Measurements from ENCODE around the gene ZNRF1. TPM values are rescaled to one million over a fixed set of nuclear protein-coding genes. Genes with fewer than 3 reads are reported as not detected.

Gene ZNRF1
- total and polyA plus RNA-seq, 2 of the 13 experiments (the other 11 are each of a cell fraction or from before 2014, with no cell fraction given): 43.9 to 58.7 TPM

GRCh38 chr16:75048054-75048453 is 49.2 kb downstream of the ZNRF1 start:
- no peaks in the 10 kb centered on the region for H3K36me3 ChIP-seq (replicated peaks in 1 of 2; ENCODE audit: control insufficient read depth in 1 of 2, insufficient read depth in 2 of 2, low read length in 2 of 2)
- no peak overlapping the region for H2AFZ ChIP-seq (ENCODE audit: low read length)
- no peak for DNase-seq (ENCODE audit: low spot score)
- TF ChIP-seq NRL (CRISPR knock-in tag; IDR thresholded peaks at IDR 0.05; ENCODE audit: borderline replicate concordance) (no peak), DBP (CRISPR knock-in tag; IDR thresholded peaks at IDR 0.05; ENCODE audit: not compliant biosample characterization) (no peak), KDM6A (CRISPR knock-in tag; IDR thresholded peaks at IDR 0.05; ENCODE audit: low read depth) (no peak), ATF7 (IDR thresholded peaks at IDR 0.05) (peak; percentile 42; the same call in 1 of the 2 replicates), ATF7 (CRISPR knock-in tag; IDR thresholded peaks at IDR 0.05) (no peak), MAFF (IDR thresholded peaks at IDR 0.05; ENCODE audit: low read depth, low read length) (no peak), ZNF878 (CRISPR knock-in tag; IDR thresholded peaks at IDR 0.05) (0 out of 2 replicates have a peak, but pooled peaks have one; percentile 29)
- POLR2A ChIA-PET: no interaction called here
- 97% methylated on average over 4 of the region's 4 CpGs for WGBS (ENCODE audit: low lambda C conversion rate)
- H3K9me3 ChIP-seq (ENCODE audit: low read length): no peaks in the 10 kb centered on the region
- no peak overlapping the region for H3K4me2 ChIP-seq (ENCODE audit: low read depth, low read length)
- peaks cover 34% of the 10 kb centered on the region for H4K20me1 ChIP-seq (ENCODE audit: insufficient read depth, low read length)
- peaks cover 90% of the 10 kb centered on the region for H3K79me2 ChIP-seq (ENCODE audit: insufficient read depth, low read length)
- H3K9ac ChIP-seq (ENCODE audit: insufficient read depth, low read depth, low read length): no peak overlapping the region
- CTCF ChIA-PET (ENCODE audit: low intra/inter-chr PET ratio, low total read pairs): no interaction called here
- in situ Hi-C loops (cut with HindIII; ENCODE audit: extremely low pct_ligation_motif_present, low pct_unique_long_range_greater_than_20kb) (no loop called here), intact Hi-C loops (cut with micrococcal nuclease; ENCODE audit: unreplicated experiment) (no loop called here)
- H3K4me3 ChIP-seq (replicated peaks in 1 of 3; ENCODE audit: insufficient read depth in 1 of 3, low read depth in 2 of 3, low read length in 3 of 3): no peak overlapping the region
- FAIRE-seq: no peak
- no peak overlapping the region for H3K27ac ChIP-seq (ENCODE audit: extremely low read length, insufficient read depth, low read length)
- H3K27me3 ChIP-seq (ENCODE audit: control insufficient read depth in 1 of 2, insufficient read depth in 2 of 2, low read length in 2 of 2): no peaks in the 10 kb centered on the region
- BruUV-seq (replicated peaks): no TSS peak
- H3K4me1 ChIP-seq (ENCODE audit: insufficient read depth, low read length): peaks cover 32% of the 10 kb centered on the region
- no peak for ATAC-seq

GRCh38 chr16:75048530-75048929 is 49.7 kb downstream of the ZNRF1 start:
- no peak for ATAC-seq
- no TSS peak for BruUV-seq (replicated peaks)
- TF ChIP-seq TP53 (CRISPR knock-in tag; conservative IDR thresholded peaks at IDR 0.05) (no peak), ZBTB1 (CRISPR knock-in tag; IDR thresholded peaks at IDR 0.05; ENCODE audit: borderline replicate concordance) (no peak), ZNF33B (CRISPR knock-in tag; IDR thresholded peaks at IDR 0.05) (no peak), RCOR2 (CRISPR knock-in tag; IDR thresholded peaks at IDR 0.05) (no peak), ATF3 (CRISPR knock-in tag; IDR thresholded peaks at IDR 0.05) (no peak), HOXA5 (CRISPR knock-in tag; IDR thresholded peaks at IDR 0.05) (no peak), ZNF550 (CRISPR knock-in tag; IDR thresholded peaks at IDR 0.05; ENCODE audit: borderline replicate concordance) (no peak)
- TF ChIP-seq, protein P1, sequence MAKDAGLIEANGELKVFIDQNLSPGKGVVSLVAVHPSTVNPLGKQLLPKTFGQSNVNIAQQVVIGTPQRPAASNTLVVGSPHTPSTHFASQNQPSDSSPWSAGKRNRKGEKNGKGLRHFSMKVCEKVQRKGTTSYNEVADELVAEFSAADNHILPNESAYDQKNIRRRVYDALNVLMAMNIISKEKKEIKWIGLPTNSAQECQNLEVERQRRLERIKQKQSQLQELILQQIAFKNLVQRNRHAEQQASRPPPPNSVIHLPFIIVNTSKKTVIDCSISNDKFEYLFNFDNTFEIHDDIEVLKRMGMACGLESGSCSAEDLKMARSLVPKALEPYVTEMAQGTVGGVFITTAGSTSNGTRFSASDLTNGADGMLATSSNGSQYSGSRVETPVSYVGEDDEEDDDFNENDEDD (CRISPR knock-in tag; IDR thresholded peaks at IDR 0.05; ENCODE audit: borderline replicate concordance): no peak
- TF ChIP-seq, protein P2, sequence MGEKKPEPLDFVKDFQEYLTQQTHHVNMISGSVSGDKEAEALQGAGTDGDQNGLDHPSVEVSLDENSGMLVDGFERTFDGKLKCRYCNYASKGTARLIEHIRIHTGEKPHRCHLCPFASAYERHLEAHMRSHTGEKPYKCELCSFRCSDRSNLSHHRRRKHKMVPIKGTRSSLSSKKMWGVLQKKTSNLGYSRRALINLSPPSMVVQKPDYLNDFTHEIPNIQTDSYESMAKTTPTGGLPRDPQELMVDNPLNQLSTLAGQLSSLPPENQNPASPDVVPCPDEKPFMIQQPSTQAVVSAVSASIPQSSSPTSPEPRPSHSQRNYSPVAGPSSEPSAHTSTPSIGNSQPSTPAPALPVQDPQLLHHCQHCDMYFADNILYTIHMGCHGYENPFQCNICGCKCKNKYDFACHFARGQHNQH (CRISPR knock-in tag; IDR thresholded peaks at IDR 0.05): no peak

More at GRCh38 chr16:75048530-75048929, 49.7 kb downstream of the ZNRF1 start:
- Histone ChIP-seq H3K36me3 (replicated peaks in 1 of 2; ENCODE audit: control insufficient read depth in 1 of 2, insufficient read depth in 2 of 2, low read length in 2 of 2) (no peaks in the 10 kb centered on the region), H3K27me3 (ENCODE audit: control insufficient read depth in 1 of 2, insufficient read depth in 2 of 2, low read length in 2 of 2) (no peaks in the 10 kb centered on the region), H3K4me2 (ENCODE audit: low read depth, low read length) (no peak overlapping the region), H3K4me1 (ENCODE audit: insufficient read depth, low read length) (peaks cover 32% of the 10 kb centered on the region), H2AFZ (ENCODE audit: low read length) (no peak overlapping the region), H3K27ac (ENCODE audit: extremely low read length, insufficient read depth, low read length) (no peak overlapping the region), H3K4me3 (replicated peaks in 1 of 3; ENCODE audit: insufficient read depth in 1 of 3, low read depth in 2 of 3, low read length in 3 of 3) (no peak overlapping the region), H3K9ac (ENCODE audit: insufficient read depth, low read depth, low read length) (no peak overlapping the region), H4K20me1 (ENCODE audit: insufficient read depth, low read length) (peaks cover 34% of the 10 kb centered on the region), H3K9me3 (ENCODE audit: low read length) (no peaks in the 10 kb centered on the region), H3K79me2 (ENCODE audit: insufficient read depth, low read length) (peaks cover 89% of the 10 kb centered on the region)
- no peak for DNase-seq (ENCODE audit: low spot score)
- POLR2A ChIA-PET: no interaction called here
- CTCF ChIA-PET (ENCODE audit: low intra/inter-chr PET ratio, low total read pairs): no interaction called here
- intact Hi-C loops (cut with micrococcal nuclease; ENCODE audit: unreplicated experiment): no loop called here
- in situ Hi-C loops (cut with HindIII; ENCODE audit: extremely low pct_ligation_motif_present, low pct_unique_long_range_greater_than_20kb): no loop called here
- no peak for FAIRE-seq
- 99% methylated on average over 8 of the region's 8 CpGs for WGBS (ENCODE audit: low lambda C conversion rate)

Data from HepG2 (cell line).